H9 (cell line): ENCODE measurements around the gene SLC17A2. TPM values are rescaled to one million over a fixed set of nuclear protein-coding genes. Genes with fewer than 3 reads are reported as not detected.

Experiments
- DNase-seq: peaks from one replicate; pipeline ENCODE4 v3.0.0-alpha.2; 2017
- H2AFZ ChIP-seq: one replicate; pipeline ENCODE4 v1.6.1; 2013; ENCODE audit warnings: mild to moderate bottlenecking, low read length, control low read depth, moderate library complexity
- H2AK5ac ChIP-seq: 2 replicates; pipeline ENCODE4 v1.6.1; 2013; ENCODE audit warnings: low read length, control low read depth, mixed read lengths; ENCODE audit not compliant: insufficient read length
- H2BK120ac ChIP-seq: one replicate; pipeline ENCODE4 v1.6.1; 2013; ENCODE audit warnings: low read depth, mild to moderate bottlenecking, low read length, control low read depth, inconsistent platforms; ENCODE audit not compliant: poor library complexity, severe bottlenecking
- H2BK12ac ChIP-seq: 2 replicates; pipeline ENCODE4 v1.6.1; 2013; ENCODE audit warnings: low read length, control low read depth, mixed read lengths, low read depth; ENCODE audit not compliant: insufficient read length
- H2BK15ac ChIP-seq: 2 replicates; pipeline ENCODE4 v1.6.1; 2013; ENCODE audit warnings: low read depth, low read length, control low read depth
- H2BK20ac ChIP-seq: one replicate; pipeline ENCODE4 v1.6.1; 2013; ENCODE audit warnings: low read depth, mild to moderate bottlenecking, low read length, control low read depth, inconsistent platforms; ENCODE audit not compliant: poor library complexity, severe bottlenecking
- H2BK5ac ChIP-seq: 2 replicates; pipeline ENCODE4 v1.6.1; 2013; ENCODE audit warnings: low read length, control low read depth, mixed read lengths; ENCODE audit not compliant: insufficient read length
- H3K14ac ChIP-seq: 2 replicates; pipeline ENCODE4 v1.6.1; 2013; ENCODE audit warnings: low read length, control low read depth; ENCODE audit not compliant: insufficient read depth
- H3K18ac ChIP-seq: 2 replicates; pipeline ENCODE4 v1.6.1; 2013; ENCODE audit warnings: low read depth, mild to moderate bottlenecking, mixed read lengths, low read length, control low read depth; ENCODE audit not compliant: insufficient read length
- H3K23ac ChIP-seq: 2 replicates; pipeline ENCODE4 v1.6.1; 2013; ENCODE audit warnings: low read length, control low read depth, mixed read lengths, low read depth; ENCODE audit not compliant: insufficient read length
- H3K23me2 ChIP-seq: 2 replicates; pipeline ENCODE4 v1.6.1; 2013; ENCODE audit warnings: low read depth, mild to moderate bottlenecking, mixed read lengths, low read length, control low read depth; ENCODE audit not compliant: insufficient read length, poor library complexity, severe bottlenecking
- H3K27ac ChIP-seq: 2 replicates; pipeline ENCODE4 v1.5.1; 2013; ENCODE audit warnings: low read length, control low read depth, mixed read lengths, low read depth; ENCODE audit not compliant: insufficient read length
- H3K27me3 ChIP-seq: 2 replicates; pipeline ENCODE4 v1.6.1; 2013; ENCODE audit warnings: low read length, control low read depth, inconsistent platforms; ENCODE audit not compliant: insufficient read depth
- H3K4ac ChIP-seq: 2 replicates; pipeline ENCODE4 v1.6.1; 2013; ENCODE audit warnings: low read depth, mild to moderate bottlenecking, control low read depth, inconsistent platforms, low read length, moderate library complexity
- H3K4me1 ChIP-seq: 2 replicates; pipeline ENCODE4 v1.6.1; 2013; ENCODE audit warnings: low read length, control low read depth, inconsistent platforms; ENCODE audit not compliant: insufficient read depth
- H3K4me2 ChIP-seq: 2 replicates; pipeline ENCODE4 v1.6.1; 2013; ENCODE audit warnings: low read length, control low read depth, mixed read lengths; ENCODE audit not compliant: insufficient read length, insufficient read depth
- H3K56ac ChIP-seq: 2 replicates; pipeline ENCODE4 v1.6.1; 2013; ENCODE audit warnings: low read depth, mild to moderate bottlenecking, mixed read lengths, low read length, control low read depth; ENCODE audit not compliant: insufficient read length
- H3K79me1 ChIP-seq: 2 replicates; pipeline ENCODE4 v1.6.1; 2013; ENCODE audit warnings: low read depth, mild to moderate bottlenecking, moderate library complexity, low read length, control low read depth, inconsistent platforms; ENCODE audit not compliant: insufficient read depth, poor library complexity, severe bottlenecking
- H3K79me2 ChIP-seq: 2 replicates; pipeline ENCODE4 v1.6.1; 2013; ENCODE audit warnings: low read length, control low read depth, inconsistent platforms; ENCODE audit not compliant: insufficient read depth
- H3K9ac ChIP-seq: 2 replicates; pipeline ENCODE4 v1.6.1; 2013; ENCODE audit warnings: low read length, control low read depth, mixed read lengths; ENCODE audit not compliant: insufficient read length; ENCODE audit errors: extremely low read depth
- H3K9me3 ChIP-seq: one replicate; pipeline ENCODE4 v1.6.1; 2013; ENCODE audit warnings: low read depth, low read length, inconsistent platforms; ENCODE audit not compliant: control insufficient read depth
- H3T11ph ChIP-seq: one replicate; pipeline ENCODE4 v1.6.1; 2013; ENCODE audit warnings: mild to moderate bottlenecking, low read length, control low read depth, inconsistent platforms
- H4K20me1 ChIP-seq: one replicate; pipeline ENCODE4 v1.6.1; 2013; ENCODE audit not compliant: control insufficient read depth, insufficient read length, insufficient read depth
- H4K5ac ChIP-seq: 2 replicates; pipeline ENCODE4 v1.6.1; 2013; ENCODE audit warnings: low read depth, mild to moderate bottlenecking, mixed read lengths, low read length, control low read depth; ENCODE audit not compliant: insufficient read length
- H4K8ac ChIP-seq: replicated peaks from 2 replicates; pipeline ENCODE4 v1.6.1; 2013; ENCODE audit warnings: low read length, control low read depth, mixed read lengths, low read depth; ENCODE audit not compliant: insufficient read length
- H4K91ac ChIP-seq: 2 replicates; pipeline ENCODE4 v1.6.1; 2013; ENCODE audit warnings: low read depth, mild to moderate bottlenecking, moderate library complexity, mixed read lengths, low read length, control low read depth; ENCODE audit not compliant: insufficient read length
- H3K27ac Mint-ChIP-seq, 3 experiments: 2 replicates in 2 of 3; 3 replicates in 1 of 3; pipeline ENCODE4 v1.8.0; 2020 to 2021; ENCODE audit warnings: mixed read lengths in 3 of 3, mild to moderate bottlenecking in 1 of 3, moderate library complexity in 1 of 3
- H3K27me3 Mint-ChIP-seq: 2 replicates; pipeline ENCODE4 v1.8.0; 2021; ENCODE audit warnings: low read depth, mild to moderate bottlenecking, moderate library complexity, mixed read lengths
- H3K36me3 Mint-ChIP-seq, 3 experiments: 2 replicates in 2 of 3; 3 replicates in 1 of 3; pipeline ENCODE4 v1.8.0; 2020 to 2021; ENCODE audit warnings: low read depth in 3 of 3, mixed read lengths in 3 of 3; ENCODE audit not compliant: insufficient read depth in 1 of 3
- H3K4me1 Mint-ChIP-seq, 2 experiments: 2 replicates each; pipeline ENCODE4 v1.8.0; 2020; ENCODE audit warnings: mixed read lengths in 2 of 2
- H3K4me3 Mint-ChIP-seq, 2 experiments: 2 replicates in 1 of 2; 3 replicates in 1 of 2; pipeline ENCODE4 v1.8.0; 2020 to 2021; ENCODE audit warnings: mild to moderate bottlenecking in 2 of 2, mixed read lengths in 2 of 2, moderate library complexity in 1 of 2
- H3K9me3 Mint-ChIP-seq, 2 experiments: 2 replicates in 1 of 2; 3 replicates in 1 of 2; pipeline ENCODE4 v1.8.0; 2020; ENCODE audit warnings: mild to moderate bottlenecking in 2 of 2, mixed read lengths in 2 of 2, moderate library complexity in 1 of 2
- WGBS: extraction: QIAGEN DNeasy Blood & Tissue Kit; methylation state at CpG from one replicate; pipeline ENCODE4 v1.1.7; 2013; ENCODE audit warnings: missing lambda C conversion rate, low lambda C conversion rate, mixed read lengths; ENCODE audit not compliant: insufficient read length; ENCODE audit errors: extremely low coverage; 5-methylcytosine and 5-hydroxymethylcytosine counted together
- total RNA-seq: library from RNA; stranded (reverse); gene quantifications from 2 replicates; pipeline ENCODE4 v1.2.1, GENCODE V29; 2021
- TF ChIP-seq, protein P1 (sequence below): fragments of 200-600 bp; sonication (generic); conservative IDR thresholded peaks from 3 replicates; pipeline ENCODE4 v1.8.0; 2021; ENCODE audit warnings: antibody characterized with exemption, mild to moderate bottlenecking

The SLC17A2 gene
- total RNA-seq, 1 experiment from 2014 or later: not detected

GRCh38 chr6:25925876-25926275 is 4.6 kb downstream of the SLC17A2 start:
- H3K4me1 Mint-ChIP-seq: 0 out of 4 replicates have a peak, but pooled peaks cover 0 to 2% of the 10 kb centered on the region in 2 experiments
- no peak overlapping the region for H3K23ac ChIP-seq
- no peaks in the 10 kb centered on the region for H4K20me1 ChIP-seq
- no peak overlapping the region for H3T11ph ChIP-seq
- H3K4ac ChIP-seq: no peak overlapping the region
- no peak overlapping the region for H2BK120ac ChIP-seq
- no peak for DNase-seq
- no peak overlapping the region for H2BK5ac ChIP-seq
- H3K4me2 ChIP-seq: no peak overlapping the region
- H3K27me3 ChIP-seq: no peaks in the 10 kb centered on the region
- no peaks in the 10 kb centered on the region; the same call in 1 of the 2 replicates for H3K27me3 Mint-ChIP-seq
- no peaks in the 10 kb centered on the region for H3K36me3 Mint-ChIP-seq
- H3K56ac ChIP-seq: no peak overlapping the region
- no peak overlapping the region for H3K27ac ChIP-seq
- no peak overlapping the region for H4K5ac ChIP-seq
- H3K9me3 Mint-ChIP-seq: no peaks in the 10 kb centered on the region
- no peaks in the 10 kb centered on the region for H3K9me3 ChIP-seq
- TF ChIP-seq, protein P1, sequence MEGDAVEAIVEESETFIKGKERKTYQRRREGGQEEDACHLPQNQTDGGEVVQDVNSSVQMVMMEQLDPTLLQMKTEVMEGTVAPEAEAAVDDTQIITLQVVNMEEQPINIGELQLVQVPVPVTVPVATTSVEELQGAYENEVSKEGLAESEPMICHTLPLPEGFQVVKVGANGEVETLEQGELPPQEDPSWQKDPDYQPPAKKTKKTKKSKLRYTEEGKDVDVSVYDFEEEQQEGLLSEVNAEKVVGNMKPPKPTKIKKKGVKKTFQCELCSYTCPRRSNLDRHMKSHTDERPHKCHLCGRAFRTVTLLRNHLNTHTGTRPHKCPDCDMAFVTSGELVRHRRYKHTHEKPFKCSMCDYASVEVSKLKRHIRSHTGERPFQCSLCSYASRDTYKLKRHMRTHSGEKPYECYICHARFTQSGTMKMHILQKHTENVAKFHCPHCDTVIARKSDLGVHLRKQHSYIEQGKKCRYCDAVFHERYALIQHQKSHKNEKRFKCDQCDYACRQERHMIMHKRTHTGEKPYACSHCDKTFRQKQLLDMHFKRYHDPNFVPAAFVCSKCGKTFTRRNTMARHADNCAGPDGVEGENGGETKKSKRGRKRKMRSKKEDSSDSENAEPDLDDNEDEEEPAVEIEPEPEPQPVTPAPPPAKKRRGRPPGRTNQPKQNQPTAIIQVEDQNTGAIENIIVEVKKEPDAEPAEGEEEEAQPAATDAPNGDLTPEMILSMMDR: no peak
- H2AFZ ChIP-seq: no peak overlapping the region
- no CpG with 5 or more reads among the region's 1 CpG for WGBS
- H2BK20ac ChIP-seq: no peak overlapping the region
- no peaks in the 10 kb centered on the region for H3K23me2 ChIP-seq
- no peak overlapping the region for H3K4me3 Mint-ChIP-seq
- H2BK15ac ChIP-seq: no peak overlapping the region
- H4K8ac ChIP-seq: no peak overlapping the region
- no peak overlapping the region for H4K91ac ChIP-seq
- no peak overlapping the region for H3K27ac Mint-ChIP-seq
- H3K79me2 ChIP-seq: no peaks in the 10 kb centered on the region
- peaks cover 3% of the 10 kb centered on the region; the same call in 1 of the 2 replicates for H3K4me1 ChIP-seq
- no peak overlapping the region for H2BK12ac ChIP-seq
- no peak overlapping the region for H2AK5ac ChIP-seq
- H3K18ac ChIP-seq: no peak overlapping the region
- H3K14ac ChIP-seq: no peak overlapping the region
- H3K79me1 ChIP-seq: no peaks in the 10 kb centered on the region
- no peak overlapping the region for H3K9ac ChIP-seq
